GM12878 (cell line): ENCODE results near the gene ARID5B. TPM values are rescaled to one million over a fixed set of nuclear protein-coding genes. Genes with fewer than 3 reads are reported as not detected.
A peak's percentile ranks its signal among the peaks of the same experiment; 100 is the strongest.

Experiments used
- ATAC-seq: fragments of 200-7000 bp; cut with Tn5 transposase; 3 replicates; pipeline ENCODE4 v1.9.1; 2020; ENCODE audit warnings: mild to moderate bottlenecking, moderate library complexity
- BruUV-seq: library from RNA; stranded (reverse); fragments of 400-500 nt; replicated peaks from 2 replicates; lab custom pipeline; 2021; lab: Mats Ljungman, UMichigan
- CTCF ChIA-PET: fragments of 300-600 bp; sonication (Branson Sonifier 250); formaldehyde crosslinking; extraction: SDS; loops from one replicate; lab custom pipeline; 2021; ENCODE audit warnings: inconsistent platforms; lab: Yijun Ruan, JAX
- POLR2A ChIA-PET: fragments of 350-600 bp; formaldehyde crosslinking; extraction: SDS; loops from one replicate; lab custom pipeline; 2021; ENCODE audit warnings: inconsistent platforms; lab: Charles Lee
- RAD21 ChIA-PET: fragments of 300-600 bp; sonication (Branson Sonifier 250); formaldehyde crosslinking; loops from one replicate; lab custom pipeline; 2023; ENCODE audit warnings: antibody characterized with exemption; ENCODE audit not compliant: unreplicated experiment; lab: Charles Lee
- SMC1A ChIA-PET: fragments of 300-600 bp; sonication (Branson Sonifier 250); formaldehyde crosslinking; loops from one replicate; lab custom pipeline; 2023; ENCODE audit not compliant: unreplicated experiment, uncharacterized antibody; lab: Charles Lee
- DNase-seq: peaks from one replicate; pipeline ENCODE4 v3.0.0-alpha.2; 2011; ENCODE audit warnings: low read depth, low spot score
- FAIRE-seq: peaks from 3 replicates; lab custom pipeline; 2011; peaks lifted over from hg19 to GRCh38; lab: Jason Lieb, UNC
- H2AFZ ChIP-seq: 2 replicates; pipeline ENCODE4 v1.6.0; 2011; ENCODE audit warnings: low read depth, low read length, control low read depth; ENCODE audit not compliant: control insufficient read depth
- H3K27ac ChIP-seq: 2 replicates; pipeline ENCODE4 v1.5.1; 2011; ENCODE audit warnings: control low read depth; ENCODE audit not compliant: control insufficient read depth, insufficient read depth
- H3K27me3 ChIP-seq, 2 experiments: replicated peaks in 1 of 2; 2 replicates each; pipeline versions ENCODE4 v1.6.0 to v1.6.1; 2011; ENCODE audit warnings: low read length in 1 of 2; ENCODE audit not compliant: control insufficient read depth in 2 of 2, insufficient read depth in 2 of 2
- H3K36me3 ChIP-seq, 2 experiments: 2 replicates each; pipeline ENCODE4 v1.5.1; 2011; ENCODE audit warnings: low read length in 1 of 2; ENCODE audit not compliant: control insufficient read depth in 2 of 2, insufficient read depth in 2 of 2
- H3K4me1 ChIP-seq: 2 replicates; pipeline ENCODE4 v1.6.1; 2011; ENCODE audit warnings: mild to moderate bottlenecking, low read length, moderate library complexity, mixed read lengths; ENCODE audit not compliant: control insufficient read depth, insufficient read depth
- H3K4me2 ChIP-seq: 2 replicates; pipeline ENCODE4 v1.6.0; 2011; ENCODE audit warnings: control low read depth; ENCODE audit not compliant: control insufficient read depth, insufficient read depth
- H3K4me3 ChIP-seq: fragments of 200-600 bp; sonication (generic); 2 replicates; pipeline ENCODE4 v1.5.1; 2016
- H3K79me2 ChIP-seq: 2 replicates; pipeline ENCODE4 v1.6.0; 2011; ENCODE audit warnings: low read length; ENCODE audit not compliant: control insufficient read depth, insufficient read depth
- H3K9ac ChIP-seq: 2 replicates; pipeline ENCODE4 v1.8.0; 2011; ENCODE audit warnings: low read length, control low read depth, mixed read lengths; ENCODE audit not compliant: control insufficient read depth, insufficient read depth
- H3K9me3 ChIP-seq: replicated peaks from 3 replicates; pipeline ENCODE4 v1.5.1; 2011; ENCODE audit warnings: mild to moderate bottlenecking, low read length; ENCODE audit not compliant: control insufficient read depth, insufficient read depth
- H4K20me1 ChIP-seq: 2 replicates; pipeline ENCODE4 v1.6.0; 2011; ENCODE audit not compliant: control insufficient read depth, insufficient read depth
- ATF2 ChIP-seq: IDR thresholded peaks from 2 replicates; pipeline ENCODE4 v1.6.1; 2012; ENCODE audit warnings: low read length, inconsistent platforms
- CEBPZ ChIP-seq: fragments of 150-350 bp; IDR thresholded peaks from 2 replicates; pipeline ENCODE4 v1.6.1; 2016; ENCODE audit warnings: low read depth, low read length
- RUNX3 ChIP-seq: IDR thresholded peaks from 2 replicates; pipeline ENCODE4 v1.6.1; 2012; ENCODE audit warnings: low read length, inconsistent platforms
- SPI1 ChIP-seq: IDR thresholded peaks from 2 replicates; pipeline ENCODE4 v1.6.1; 2011; ENCODE audit warnings: low read depth, mild to moderate bottlenecking, low read length, moderate library complexity, borderline replicate concordance; ENCODE audit not compliant: insufficient read depth
- SUZ12 ChIP-seq: fragments of 200-600 bp; sonication (generic); IDR thresholded peaks from one replicate; pipeline ENCODE4 v1.6.1; 2018; ENCODE audit warnings: antibody characterized with exemption, mild to moderate bottlenecking; ENCODE audit not compliant: unreplicated experiment
- TCF3 ChIP-seq: IDR thresholded peaks from 2 replicates; pipeline ENCODE4 v1.6.1; 2012; ENCODE audit warnings: low read depth, mild to moderate bottlenecking, low read length, borderline replicate concordance; ENCODE audit not compliant: insufficient read depth
- YY1 ChIP-seq: IDR thresholded peaks from 2 replicates; pipeline ENCODE4 v1.6.1; 2011; ENCODE audit warnings: low read depth, mild to moderate bottlenecking, low read length
- WGBS: methylation state at CpG from one replicate; pipeline ENCODE4 v1.1.6; 2016; ENCODE audit warnings: low lambda C conversion rate; ENCODE audit not compliant: insufficient replicate concordance, insufficient coverage; ENCODE audit errors: missing lambda C conversion rate; 5-methylcytosine and 5-hydroxymethylcytosine counted together
- in situ Hi-C: fragments of 300-500 bp; cut with MboI; formaldehyde crosslinking; loops from 9 replicates; pipeline ENCODE4 v1.14.3; 2018; ENCODE audit warnings: mixed read lengths
- intact Hi-C: fragments of 100-400 bp; cut with micrococcal nuclease; formaldehyde crosslinking; loops from one replicate; pipeline ENCODE4 v1.14.2; 2022; ENCODE audit not compliant: unreplicated experiment
- polyA plus RNA-seq, 11 experiments: library from polyadenylated mRNA; depleted of rRNA in 4 of 11; unstranded in 6 of 11; stranded (reverse) in 5 of 11; fragments of >200 nt; fragmentation: Nextera tagmentation in 4 of 11; fragmentation: Illumina TruSeq in 1 of 11; extraction: Ambion mirVana in 4 of 11; extraction: Trizol in 1 of 11; gene quantifications; 1 replicate in 1 of 11; 2 replicates in 10 of 11; pipeline versions ENCODE4 v1.2.1 to v1.2.3, GENCODE V29; 2011 to 2016; ENCODE audit warnings: inconsistent platforms in 2 of 11, missing spikeins in 2 of 11, low read depth in 1 of 11
- total RNA-seq, 4 experiments: library from RNA; depleted of rRNA in 3 of 4; stranded (reverse); fragments of >200 nt in 3 of 4; fragmentation: Illumina TruSeq in 1 of 4; extraction: Trizol in 1 of 4; gene quantifications; 2 replicates each; pipeline versions ENCODE4 v1.2.1 to v1.2.3, GENCODE V29; 2013 to 2021

ARID5B gene
- total and polyA plus RNA-seq, 10 of the 15 experiments (the other 5 are each of a cell fraction or from before 2014, with no cell fraction given), result 2.7 to 8.5 (median 6.1) TPM

DNA sequence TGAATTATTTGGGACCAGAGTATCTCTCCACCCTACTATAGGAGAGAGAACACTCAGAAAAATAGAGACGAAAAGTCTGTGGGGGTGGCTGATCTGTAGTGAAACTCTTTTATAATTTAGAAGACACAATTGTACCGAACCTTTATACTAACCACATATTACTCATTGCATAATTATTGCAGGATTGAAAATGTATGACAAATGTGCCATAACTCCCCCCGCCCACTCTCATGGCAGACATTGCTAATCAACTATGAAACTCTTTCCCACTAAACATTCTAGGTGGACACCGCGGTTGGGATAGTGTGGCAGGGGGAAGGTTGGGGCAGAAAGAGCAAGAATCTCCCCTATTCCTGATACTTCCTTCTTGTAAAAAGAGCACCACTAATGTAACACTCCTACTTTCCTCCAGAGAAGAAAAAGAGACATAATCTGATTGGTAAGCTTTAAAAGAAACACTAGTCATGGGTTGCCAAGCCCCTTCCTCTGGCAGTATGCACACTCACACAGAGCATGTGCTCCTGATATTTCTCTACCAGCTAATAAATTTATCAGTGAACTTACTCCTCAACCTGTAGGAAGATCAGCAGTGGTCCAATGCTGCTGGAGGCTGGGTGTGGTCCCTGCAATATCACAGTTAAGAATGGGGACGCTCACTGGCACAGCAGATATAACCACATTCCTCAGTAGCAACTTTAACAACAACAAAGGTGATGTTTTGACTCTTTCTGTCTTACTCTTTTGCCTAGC, 18.7 kb upstream of the ARID5B start (continued):
- no peak for TF ChIP-seq CEBPZ

- no peak overlapping the region for H3K9ac ChIP-seq
- ChIA-PET POLR2A (no interaction called here), SMC1A (no interaction called here), RAD21 (no interaction called here)
- H3K79me2 ChIP-seq, result no peaks in the 10 kb centered on the region
- no peaks in the 10 kb centered on the region for H3K36me3 ChIP-seq
- intact Hi-C loops, result no loop called here
- DNase-seq, result no peak
- no peaks in the 10 kb centered on the region for H3K27me3 ChIP-seq
- no peak overlapping the region for H3K27ac ChIP-seq
- peak; percentile 62 for ATAC-seq
- H3K4me3 ChIP-seq, result no peak overlapping the region
- peak; percentile 75 for FAIRE-seq
- no peak overlapping the region; the same call in 1 of the 2 replicates for H2AFZ ChIP-seq
- peaks cover 10% of the 10 kb centered on the region for H3K4me1 ChIP-seq
- TF ChIP-seq TCF3 (no peak), RUNX3 (peak; percentile 29; the same call in 1 of the 2 replicates), SUZ12 (no peak), YY1 (0 out of 2 replicates have a peak, but pooled peaks have one; percentile 17), ATF2 (0 out of 2 replicates have a peak, but pooled peaks have one; percentile 38), SPI1 (peak; percentile 34; the same call in 1 of the 2 replicates)
- TF ChIP-seq, all 136 proteins: peak for 4
- Histone ChIP-seq H3K4me2 (no peak overlapping the region), H4K20me1 (no peaks in the 10 kb centered on the region), H3K9me3 (no peaks in the 10 kb centered on the region)
- WGBS, result 28% methylated on average over 7 of the region's 7 CpGs
- CTCF ChIA-PET, result no interaction called here
- BruUV-seq, result no TSS peak
- in situ Hi-C loops, result no loop called here
Observed at GRCh38 chr10:61883371-61884025, 18.0 kb upstream of the ARID5B start.
